CD4-positive, alpha-beta T cell treated with Interleukin-4 for 1 hour (primary cell): Measurements from ENCODE around the gene ADAM12.

Source experiments
- DNase-seq, 2 donors: peaks; one replicate each; pipeline ENCODE4 v3.0.0-alpha.2; 2020 to 2022

The ADAM12 gene

GRCh38 chr10:126042354-126042753 is 345.9 kb downstream of the ADAM12 start:
- DNase-seq, result no peak

- DNase-seq, result peak; percentile 79 to 98
Measured at GRCh38 chr10:126041804-126042231, 346.5 kb downstream of the ADAM12 start.

- DNase-seq, result no peak
Measured at GRCh38 chr10:126041117-126041516, 347.2 kb downstream of the ADAM12 start.

- no peak for DNase-seq
Measured at GRCh38 chr10:126037946-126038345, 350.3 kb downstream of the ADAM12 start.

- no peak for DNase-seq
Measured at GRCh38 chr10:126036515-126036914, 351.8 kb downstream of the ADAM12 start.

GRCh38 chr10:126034586-126034985 is 353.7 kb downstream of the ADAM12 start:
- no peak for DNase-seq

GRCh38 chr10:126029999-126030398 is 358.3 kb downstream of the ADAM12 start:
- DNase-seq, result no peak

- DNase-seq, result no peak
Measured at GRCh38 chr10:126027692-126028091, 360.6 kb downstream of the ADAM12 start.

GRCh38 chr10:126022841-126023240 is 365.4 kb downstream of the ADAM12 start:
- no peak for DNase-seq

- no peak for DNase-seq
Measured at GRCh38 chr10:126021833-126022500, 366.3 kb downstream of the ADAM12 start.

GRCh38 chr10:126017961-126018560 is 370.2 kb downstream of the ADAM12 start:
- DNase-seq, result no peak

GRCh38 chr10:126016882-126017281 is 371.4 kb downstream of the ADAM12 start:
- no peak for DNase-seq

- DNase-seq, result no peak
Measured at GRCh38 chr10:126016156-126016805, 372.0 kb downstream of the ADAM12 start.

- no peak for DNase-seq
Measured at GRCh38 chr10:126015413-126015812, 372.9 kb downstream of the ADAM12 start.

GRCh38 chr10:126014309-126014708 is 374.0 kb downstream of the ADAM12 start:
- DNase-seq, result no peak

- DNase-seq, result no peak
Measured at GRCh38 chr10:126013489-126014281, 374.6 kb downstream of the ADAM12 start.

- DNase-seq, result no peak
Measured at GRCh38 chr10:126012485-126012884, 375.8 kb downstream of the ADAM12 start.

GRCh38 chr10:126011995-126012394 is 376.3 kb downstream of the ADAM12 start:
- DNase-seq, result peak; percentile 40 to 48

- no peak for DNase-seq
Measured at GRCh38 chr10:126009650-126010049, 378.6 kb downstream of the ADAM12 start.

- DNase-seq, result no peak
Measured at GRCh38 chr10:126006906-126007305, 381.4 kb downstream of the ADAM12 start.

- DNase-seq, result no peak
Measured at GRCh38 chr10:126006264-126006663, 382.0 kb downstream of the ADAM12 start.

GRCh38 chr10:126004752-126005151 is 383.5 kb downstream of the ADAM12 start:
- no peak for DNase-seq

- DNase-seq, result no peak
Measured at GRCh38 chr10:126001576-126001975, 386.7 kb downstream of the ADAM12 start.
